Type B pancreatic cell (in vitro differentiated cells): ENCODE results near the gene IMMP2L. TPM values are rescaled to one million over a fixed set of nuclear protein-coding genes. Genes with fewer than 3 reads are reported as not detected.

Experiments
- DNase-seq: peaks from one replicate; pipeline ENCODE4 v3.0.0; 2021; ENCODE audit warnings: mixed read lengths; ENCODE audit not compliant: unreplicated experiment; ENCODE audit errors: extremely low spot score
- H3K27ac Mint-ChIP-seq: 2 replicates; pipeline ENCODE4 v1.8.0; 2021; ENCODE audit warnings: mild to moderate bottlenecking, mixed read lengths
- H3K27me3 Mint-ChIP-seq: 2 replicates; pipeline ENCODE4 v1.8.0; 2021; ENCODE audit warnings: mixed read lengths
- H3K36me3 Mint-ChIP-seq: 2 replicates; pipeline ENCODE4 v1.8.0; 2021; ENCODE audit warnings: mixed read lengths
- H3K4me1 Mint-ChIP-seq: one replicate; pipeline ENCODE4 v1.8.0; 2021; ENCODE audit warnings: mixed read lengths; ENCODE audit not compliant: unreplicated experiment
- H3K4me3 Mint-ChIP-seq: 2 replicates; pipeline ENCODE4 v1.8.0; 2021; ENCODE audit warnings: mild to moderate bottlenecking, mixed read lengths
- H3K9me3 Mint-ChIP-seq: 2 replicates; pipeline ENCODE4 v1.8.0; 2021; ENCODE audit warnings: mixed read lengths
- CTCF ChIP-seq: fragments of 200-600 bp; sonication (generic); conservative IDR thresholded peaks from 2 replicates; pipeline ENCODE4 v1.5.0; 2021; ENCODE audit warnings: antibody characterized with exemption, mild to moderate bottlenecking
- total RNA-seq: library from RNA; stranded (reverse); gene quantifications from 2 replicates; pipeline ENCODE4 v1.2.1, GENCODE V29; 2021; ENCODE audit warnings: low replicate concordance

IMMP2L gene
- total RNA-seq, 1 donor from 2014 or later, result 23.0 TPM

DNA sequence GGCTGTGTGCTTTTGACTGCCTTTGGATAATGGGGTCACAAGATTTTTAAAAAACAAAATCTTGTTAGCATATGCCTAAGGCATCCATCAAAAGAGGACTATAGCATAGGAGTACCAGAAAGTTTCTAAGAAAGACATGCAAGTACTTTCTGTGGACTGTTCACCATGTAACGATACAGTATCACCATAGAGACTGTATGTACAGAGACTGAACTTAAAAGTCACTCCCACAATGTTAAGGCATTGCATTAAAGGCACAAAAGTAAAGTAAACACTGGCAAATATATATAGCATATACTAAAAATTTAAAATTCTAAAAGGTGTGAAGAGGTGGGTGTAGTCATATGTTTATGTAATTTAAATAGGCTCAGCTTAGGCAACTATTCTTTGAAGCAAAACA lies 190.9 kb downstream of the IMMP2L start:
- H3K27ac Mint-ChIP-seq, result no peak overlapping the region
- no peaks in the 10 kb centered on the region for H3K36me3 Mint-ChIP-seq
- no peaks in the 10 kb centered on the region for H3K4me1 Mint-ChIP-seq
- H3K4me3 Mint-ChIP-seq, result no peak overlapping the region
- TF ChIP-seq CTCF, result no peak
- H3K9me3 Mint-ChIP-seq, result no peaks in the 10 kb centered on the region
- no peak for DNase-seq
- no peaks in the 10 kb centered on the region for H3K27me3 Mint-ChIP-seq

DNA sequence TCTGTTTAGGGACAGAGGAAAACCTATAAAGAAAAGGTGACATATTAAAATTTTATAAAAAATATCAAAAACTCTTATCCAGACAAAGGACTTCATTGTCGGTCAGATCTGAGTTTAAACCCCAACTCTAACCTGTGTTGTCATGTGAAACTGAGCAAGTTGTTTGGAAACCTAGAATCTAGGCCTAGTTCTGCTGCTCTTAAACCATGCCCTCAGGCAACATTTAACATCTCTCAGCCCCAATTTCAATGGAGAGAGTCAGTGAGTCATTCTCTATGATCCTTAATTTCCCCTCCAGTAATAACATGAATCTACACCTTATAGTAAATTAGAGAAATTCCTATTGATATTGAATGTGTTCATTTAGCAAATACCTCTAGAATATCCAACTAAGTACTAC lies 192.3 kb downstream of the IMMP2L start:
- Mint-ChIP-seq H3K9me3 (no peaks in the 10 kb centered on the region), H3K4me1 (no peaks in the 10 kb centered on the region), H3K36me3 (no peaks in the 10 kb centered on the region), H3K27me3 (no peaks in the 10 kb centered on the region), H3K4me3 (no peak overlapping the region), H3K27ac (no peak overlapping the region)
- no peak for DNase-seq
- TF ChIP-seq CTCF, result no peak

GRCh38 chr7:111368381-111369065 lies 193.8 kb downstream of the IMMP2L start:
- H3K27me3 Mint-ChIP-seq, result no peaks in the 10 kb centered on the region
- no peak overlapping the region for H3K27ac Mint-ChIP-seq
- no peak overlapping the region for H3K4me3 Mint-ChIP-seq
- no peaks in the 10 kb centered on the region for H3K36me3 Mint-ChIP-seq
- H3K9me3 Mint-ChIP-seq, result no peaks in the 10 kb centered on the region
- no peak for TF ChIP-seq CTCF
- no peaks in the 10 kb centered on the region for H3K4me1 Mint-ChIP-seq
- no peak for DNase-seq

GRCh38 chr7:111364413-111364812 lies 197.9 kb downstream of the IMMP2L start:
- no peak overlapping the region for H3K4me3 Mint-ChIP-seq
- H3K36me3 Mint-ChIP-seq, result no peaks in the 10 kb centered on the region
- H3K9me3 Mint-ChIP-seq, result no peaks in the 10 kb centered on the region
- H3K4me1 Mint-ChIP-seq, result peaks cover 8% of the 10 kb centered on the region
- H3K27me3 Mint-ChIP-seq, result no peaks in the 10 kb centered on the region
- DNase-seq, result no peak
- no peak for TF ChIP-seq CTCF
- no peak overlapping the region for H3K27ac Mint-ChIP-seq

- Mint-ChIP-seq H3K36me3 (no peaks in the 10 kb centered on the region), H3K9me3 (no peaks in the 10 kb centered on the region), H3K27me3 (no peaks in the 10 kb centered on the region), H3K4me1 (peaks cover 17% of the 10 kb centered on the region), H3K4me3 (no peak overlapping the region), H3K27ac (no peak overlapping the region)
- TF ChIP-seq CTCF, result no peak
- no peak for DNase-seq
These were observed 199.2 kb downstream of the IMMP2L start for GRCh38 chr7:111363099-111363498.
